Lower leg skin (tissue), 4 donors: ENCODE results near the gene IFI27. TPM values are rescaled to one million over a fixed set of nuclear protein-coding genes. Genes with fewer than 3 reads are reported as not detected.

Source experiments
- DNase-seq, 2 donors: peaks; one replicate each; pipeline ENCODE4 v3.0.0-alpha.2; 2019; ENCODE audit warnings: low spot score in 2 of 2
- H3K4me3 ChIP-seq: fragments of 200-600 bp; sonication (generic); 2 replicates; pipeline ENCODE4 v1.5.1; 2017; ENCODE audit warnings: mild to moderate bottlenecking, low read depth; ENCODE audit not compliant: poor library complexity, severe bottlenecking
- CTCF ChIP-seq, 3 donors: fragments of 450-650 bp; IDR thresholded peaks; one replicate each; pipeline ENCODE4 v1.5.1; 2016; ENCODE audit warnings: antibody characterized with exemption in 3 of 3, mild to moderate bottlenecking in 3 of 3, moderate library complexity in 2 of 3
- POLR2A ChIP-seq, 2 donors: fragments of 450-650 bp; IDR thresholded peaks; one replicate each; pipeline ENCODE4 v1.6.1; 2016 to 2017; ENCODE audit warnings: antibody characterized with exemption in 2 of 2, mild to moderate bottlenecking in 1 of 2, moderate library complexity in 1 of 2
- WGBS, 2 donors: methylation state at CpG; one replicate each; pipeline ENCODE4 v1.1.5; 2018; 5-methylcytosine and 5-hydroxymethylcytosine counted together
- intact Hi-C: fragments of 100-400 bp; cut with DNase I; formaldehyde crosslinking; loops from one replicate; pipeline ENCODE4 v1.15.0; 2023; ENCODE audit warnings: low total_unique reads
- total RNA-seq, 4 donors: library from RNA; depleted of rRNA; stranded (reverse); fragments of >200 nt; gene quantifications; one replicate each; pipeline ENCODE4 v1.1.0, GENCODE V29; 2016

IFI27 gene
- total RNA-seq, 4 donors from 2014 or later, result 70.2 to 133 (median 109) TPM

- WGBS, 2 donors, result 8 to 11% methylated on average over 2 of the region's 2 CpGs
- no peak overlapping the region for H3K4me3 ChIP-seq
- TF ChIP-seq POLR2A (IDR thresholded peaks at IDR 0.05), result no peak
- TF ChIP-seq CTCF (IDR thresholded peaks at IDR 0.05), result no peak
- intact Hi-C loops, result no loop called here
- no peak for DNase-seq
These were observed 51.4 kb downstream of the IFI27 start for GRCh38 chr14:94161981-94162380.

DNA sequence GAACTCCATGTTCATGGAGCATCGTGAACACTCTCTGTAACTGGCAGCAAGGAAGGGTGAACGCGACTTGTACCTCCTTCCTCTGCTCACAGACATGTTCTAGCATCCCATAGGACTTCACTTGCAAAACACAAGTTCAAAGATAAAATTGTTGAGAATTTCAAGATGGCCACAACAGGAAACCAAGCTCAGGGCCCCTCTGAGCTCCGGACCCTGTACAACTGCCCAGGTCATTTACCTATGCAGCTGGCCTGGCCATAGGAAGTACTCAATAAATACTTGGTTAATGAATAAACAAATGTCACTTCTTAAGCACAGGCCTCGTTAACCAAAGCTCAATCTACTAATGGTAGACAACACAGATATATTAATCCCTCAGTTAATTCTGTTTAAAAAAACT lies 51.9 kb downstream of the IFI27 start:
- TF ChIP-seq POLR2A (IDR thresholded peaks at IDR 0.05) (no peak), CTCF (IDR thresholded peaks at IDR 0.05) (no peak)
- no peak overlapping the region for H3K4me3 ChIP-seq
- DNase-seq, result no peak
- 89 to 94% methylated on average over 5 of the region's 5 CpGs for WGBS, 2 donors
- intact Hi-C loops, result no loop called here

DNA sequence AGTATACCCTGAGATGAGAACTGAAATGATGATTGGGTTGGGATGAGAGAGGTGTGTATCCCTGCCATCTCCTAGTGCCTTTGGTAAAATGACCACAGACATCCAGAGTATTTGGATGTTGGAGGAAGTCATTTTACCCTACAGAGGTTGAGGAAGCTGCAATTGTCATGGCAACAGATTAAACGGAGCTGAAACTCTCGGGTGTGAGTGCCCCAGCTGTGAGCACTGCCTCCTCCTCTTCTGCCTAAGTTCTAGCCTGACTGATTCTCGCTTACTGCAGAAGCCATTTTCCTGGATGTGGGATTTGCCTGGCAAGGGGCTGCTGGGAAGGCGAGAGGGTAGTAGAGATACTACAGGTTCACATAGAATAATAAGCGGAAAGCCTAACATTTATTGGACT lies 53.3 kb downstream of the IFI27 start:
- no peak overlapping the region for H3K4me3 ChIP-seq
- TF ChIP-seq CTCF (IDR thresholded peaks at IDR 0.05), result no peak
- TF ChIP-seq POLR2A (IDR thresholded peaks at IDR 0.05), result no peak
- DNase-seq, result no peak
- intact Hi-C loops, result no loop called here
- 74 to 80% methylated on average over 5 of the region's 5 CpGs for WGBS, 2 donors

DNA sequence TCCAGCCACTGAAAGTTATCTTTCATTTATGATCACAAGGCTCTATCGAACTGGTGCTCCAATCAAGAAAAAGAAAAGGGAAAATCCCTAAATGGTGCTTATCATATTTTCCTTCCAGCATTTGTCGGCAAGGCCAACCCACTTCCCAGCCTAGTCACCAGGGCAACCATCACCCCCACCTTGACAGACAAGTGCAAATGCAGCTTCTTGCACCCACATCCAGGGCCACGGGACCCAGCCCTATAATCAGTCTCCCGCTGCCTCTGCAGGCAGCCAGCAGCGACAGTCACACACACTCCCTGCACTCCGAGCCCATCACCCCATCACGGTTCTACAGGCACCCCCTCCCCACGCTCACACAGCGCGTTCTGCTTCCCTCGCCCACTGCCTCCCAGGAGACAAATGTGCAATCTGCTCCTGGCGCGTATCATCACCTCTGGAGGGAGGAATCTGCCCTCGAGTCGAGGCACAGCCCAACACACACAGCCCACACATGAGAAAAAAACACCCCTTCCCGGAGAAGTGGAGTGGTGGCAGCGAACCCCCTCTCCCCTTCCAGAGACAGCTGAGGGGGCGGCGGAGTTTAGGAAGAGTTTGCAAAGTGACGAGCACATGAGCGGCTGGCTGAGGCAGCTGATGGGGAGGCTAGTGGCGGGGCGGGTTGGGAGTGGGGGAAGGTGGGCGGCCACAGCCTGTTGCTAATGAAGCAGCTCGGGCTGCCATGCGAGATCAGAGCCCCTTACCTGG lies 54.3 kb downstream of the IFI27 start:
- 32 to 34% methylated on average over 26 of the region's 26 CpGs for WGBS, 2 donors
- intact Hi-C loops, result no loop called here
- TF ChIP-seq CTCF (IDR thresholded peaks at IDR 0.05), result no peak
- TF ChIP-seq POLR2A (IDR thresholded peaks at IDR 0.05), result no peak
- no peak overlapping the region for H3K4me3 ChIP-seq
- no peak for DNase-seq

DNA sequence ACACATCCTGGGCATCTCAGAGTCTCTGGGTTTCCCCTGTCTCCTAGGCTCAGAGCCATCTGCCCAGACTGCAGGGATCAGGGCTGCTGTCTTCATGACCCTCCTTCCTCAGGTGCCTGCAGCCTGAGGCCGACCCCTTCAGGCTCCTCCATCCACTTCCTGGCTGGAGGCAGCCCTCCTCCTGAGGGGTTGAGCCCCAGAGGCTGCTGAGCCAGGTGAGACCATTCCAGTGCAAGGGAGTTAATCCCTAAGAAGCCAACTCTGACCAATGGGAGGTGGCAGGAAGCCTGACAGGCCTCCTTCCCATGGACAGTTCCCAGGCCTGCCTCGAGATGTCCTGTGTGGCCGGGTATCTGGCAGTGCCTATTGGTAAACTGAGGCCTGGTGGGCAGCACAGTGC lies 55.2 kb downstream of the IFI27 start:
- DNase-seq, result no peak
- H3K4me3 ChIP-seq, result no peak overlapping the region
- intact Hi-C loops, result no loop called here
- 82 to 94% methylated on average over 3 of the region's 3 CpGs for WGBS, 2 donors
- no peak for TF ChIP-seq POLR2A (IDR thresholded peaks at IDR 0.05)
- no peak for TF ChIP-seq CTCF (IDR thresholded peaks at IDR 0.05)

Other genes starting within 250 kb of the IFI27 start
- gene FAM181A, start 183.4 kb upstream of the IFI27 start, total RNA-seq, result not detected
- gene ASB2, start 134.2 kb upstream of the IFI27 start, total RNA-seq, result 1 to 10 TPM in 2 of 4 donors, under 1 TPM in 2; 0.46 to 5.4 (median 1.8) TPM
- not detected for gene CCDC197, start 113.4 kb upstream of the IFI27 start, total RNA-seq
- gene OTUB2, start 84.4 kb upstream of the IFI27 start, total RNA-seq, result 10 to 100 TPM; 12.6 to 25.0 (median 21.5) TPM
- gene DDX24, start 29.5 kb upstream of the IFI27 start, total RNA-seq, result 100 to 1,000 TPM in 3 of 4 donors, 10 to 100 TPM in 1; 91.7 to 132 (median 102) TPM
- gene IFI27L1, start 29.4 kb upstream of the IFI27 start, total RNA-seq, result 10 to 100 TPM in 2 of 4 donors, 1 to 10 TPM in 2; 6.2 to 22.6 (median 10.3) TPM
- 10 to 100 TPM; 21.0 to 69.1 (median 52.3) TPM for gene IFI27L2, start 18.9 kb downstream of the IFI27 start, total RNA-seq
- gene PPP4R4, start 63.6 kb downstream of the IFI27 start, total RNA-seq, result 1 to 10 TPM in 3 of 4 donors, under 1 TPM in 1; 0.56 to 8.6 (median 1.7) TPM
- gene SERPINA10, start 182.5 kb downstream of the IFI27 start, total RNA-seq, result not detected
- not detected for gene SERPINA6, start 212.6 kb downstream of the IFI27 start, total RNA-seq